Measurements from ENCODE around the gene FNDC3A.

DNA sequence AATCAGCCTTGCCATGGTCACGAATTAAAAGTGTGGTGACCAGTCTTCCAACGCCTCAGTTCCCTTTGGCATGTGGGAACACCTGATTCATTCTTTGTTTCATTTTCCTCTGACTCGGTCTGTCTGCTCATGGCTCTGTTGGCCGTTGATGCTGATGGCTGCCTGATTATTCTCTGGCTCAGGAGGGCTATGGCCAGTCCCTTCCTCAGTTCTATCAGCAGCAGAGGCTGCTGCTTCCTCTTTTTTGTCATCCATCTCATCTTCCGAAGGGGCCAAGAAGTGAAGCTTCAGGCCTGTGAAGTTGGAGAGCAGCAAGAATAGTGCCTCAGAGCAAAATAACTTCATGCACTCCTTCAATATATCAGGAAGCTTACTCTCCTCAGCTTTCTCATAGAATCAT, 235.0 kb downstream of the FNDC3A start:
- TF ChIP-seq ZBTB11 (CRISPR knock-in tag; IDR thresholded peaks at IDR 0.05) (no peak), PHF21A (IDR thresholded peaks at IDR 0.05; ENCODE audit: borderline replicate concordance, low read depth) (no peak), BRF1 (IDR thresholded peaks at IDR 0.05; ENCODE audit: borderline replicate concordance, extremely low read depth, insufficient read length) (no peak), YBX1 (IDR thresholded peaks at IDR 0.05) (no peak), POLR2AphosphoS5 (IDR thresholded peaks at IDR 0.05; ENCODE audit: control insufficient read depth, insufficient read depth, low read depth, low read length) (no peak), ZNF707 (CRISPR knock-in tag; conservative IDR thresholded peaks at IDR 0.05) (no peak), EZH2 (IDR thresholded peaks at IDR 0.05; ENCODE audit: borderline replicate concordance, low read depth, low read length) (no peak), MXI1 (IDR thresholded peaks at IDR 0.05; ENCODE audit: low read depth, low read length) (no peak), CTCF (IDR thresholded peaks at IDR 0.05 in 2 of 3, conservative IDR thresholded peaks at IDR 0.05 in 1 of 3; ENCODE audit: insufficient read depth in 2 of 3, low read depth in 1 of 3, low read length in 3 of 3) (no peak), ATF1 (CRISPR knock-in tag; IDR thresholded peaks at IDR 0.05) (no peak), ATF1 (tag; IDR thresholded peaks at IDR 0.05) (no peak), L3MBTL2 (IDR thresholded peaks at IDR 0.05) (no peak), CTCFL (IDR thresholded peaks at IDR 0.05; ENCODE audit: borderline replicate concordance, insufficient read depth, low read depth, low read length, poor library complexity, severe bottlenecking) (no peak), ZNF644 (tag; IDR thresholded peaks at IDR 0.05; ENCODE audit: low read depth) (no peak)
- TF ChIP-seq, protein P1, sequence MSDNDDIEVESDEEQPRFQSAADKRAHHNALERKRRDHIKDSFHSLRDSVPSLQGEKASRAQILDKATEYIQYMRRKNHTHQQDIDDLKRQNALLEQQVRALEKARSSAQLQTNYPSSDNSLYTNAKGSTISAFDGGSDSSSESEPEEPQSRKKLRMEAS (CRISPR knock-in tag; IDR thresholded peaks at IDR 0.05): no peak
